GM12878 (cell line): ENCODE data around the gene IER3IP1. TPM values are rescaled to one million over a fixed set of nuclear protein-coding genes. Genes with fewer than 3 reads are reported as not detected.

Source experiments
- ATAC-seq: fragments of 200-7000 bp; cut with Tn5 transposase; 3 replicates; pipeline ENCODE4 v1.9.1; 2020; ENCODE audit warnings: mild to moderate bottlenecking, moderate library complexity
- BruUV-seq: library from RNA; stranded (reverse); fragments of 400-500 nt; replicated peaks from 2 replicates; lab custom pipeline; 2021; lab: Mats Ljungman, UMichigan
- CTCF ChIA-PET: fragments of 300-600 bp; sonication (Branson Sonifier 250); formaldehyde crosslinking; extraction: SDS; loops from one replicate; lab custom pipeline; 2021; ENCODE audit warnings: inconsistent platforms; lab: Yijun Ruan, JAX
- POLR2A ChIA-PET: fragments of 350-600 bp; formaldehyde crosslinking; extraction: SDS; loops from one replicate; lab custom pipeline; 2021; ENCODE audit warnings: inconsistent platforms; lab: Charles Lee
- RAD21 ChIA-PET: fragments of 300-600 bp; sonication (Branson Sonifier 250); formaldehyde crosslinking; loops from one replicate; lab custom pipeline; 2023; ENCODE audit warnings: antibody characterized with exemption; ENCODE audit not compliant: unreplicated experiment; lab: Charles Lee
- SMC1A ChIA-PET: fragments of 300-600 bp; sonication (Branson Sonifier 250); formaldehyde crosslinking; loops from one replicate; lab custom pipeline; 2023; ENCODE audit not compliant: unreplicated experiment, uncharacterized antibody; lab: Charles Lee
- DNase-seq: peaks from one replicate; pipeline ENCODE4 v3.0.0-alpha.2; 2011; ENCODE audit warnings: low read depth, low spot score
- FAIRE-seq: peaks from 3 replicates; lab custom pipeline; 2011; peaks lifted over from hg19 to GRCh38; lab: Jason Lieb, UNC
- H2AFZ ChIP-seq: 2 replicates; pipeline ENCODE4 v1.6.0; 2011; ENCODE audit warnings: low read depth, low read length, control low read depth; ENCODE audit not compliant: control insufficient read depth
- H3K27ac ChIP-seq: 2 replicates; pipeline ENCODE4 v1.5.1; 2011; ENCODE audit warnings: control low read depth; ENCODE audit not compliant: control insufficient read depth, insufficient read depth
- H3K27me3 ChIP-seq, 2 experiments: replicated peaks in 1 of 2; 2 replicates each; pipeline versions ENCODE4 v1.6.0 to v1.6.1; 2011; ENCODE audit warnings: low read length in 1 of 2; ENCODE audit not compliant: control insufficient read depth in 2 of 2, insufficient read depth in 2 of 2
- H3K36me3 ChIP-seq, 2 experiments: 2 replicates each; pipeline ENCODE4 v1.5.1; 2011; ENCODE audit warnings: low read length in 1 of 2; ENCODE audit not compliant: control insufficient read depth in 2 of 2, insufficient read depth in 2 of 2
- H3K4me1 ChIP-seq: 2 replicates; pipeline ENCODE4 v1.6.1; 2011; ENCODE audit warnings: mild to moderate bottlenecking, low read length, moderate library complexity, mixed read lengths; ENCODE audit not compliant: control insufficient read depth, insufficient read depth
- H3K4me2 ChIP-seq: 2 replicates; pipeline ENCODE4 v1.6.0; 2011; ENCODE audit warnings: control low read depth; ENCODE audit not compliant: control insufficient read depth, insufficient read depth
- H3K4me3 ChIP-seq: fragments of 200-600 bp; sonication (generic); 2 replicates; pipeline ENCODE4 v1.5.1; 2016
- H3K79me2 ChIP-seq: 2 replicates; pipeline ENCODE4 v1.6.0; 2011; ENCODE audit warnings: low read length; ENCODE audit not compliant: control insufficient read depth, insufficient read depth
- H3K9ac ChIP-seq: 2 replicates; pipeline ENCODE4 v1.8.0; 2011; ENCODE audit warnings: low read length, control low read depth, mixed read lengths; ENCODE audit not compliant: control insufficient read depth, insufficient read depth
- H3K9me3 ChIP-seq: replicated peaks from 3 replicates; pipeline ENCODE4 v1.5.1; 2011; ENCODE audit warnings: mild to moderate bottlenecking, low read length; ENCODE audit not compliant: control insufficient read depth, insufficient read depth
- H4K20me1 ChIP-seq: 2 replicates; pipeline ENCODE4 v1.6.0; 2011; ENCODE audit not compliant: control insufficient read depth, insufficient read depth
- EP300 ChIP-seq, 2 experiments: fragments of 150-350 bp in 1 of 2; IDR thresholded peaks; 2 replicates each; pipeline ENCODE4 v1.6.1; 2011 to 2012; ENCODE audit warnings: low read depth in 2 of 2, low read length in 2 of 2, borderline replicate concordance in 1 of 2, improper control_type of control experiment in 1 of 2, inconsistent platforms in 1 of 2; ENCODE audit not compliant: control insufficient read depth in 1 of 2
- FOXM1 ChIP-seq: IDR thresholded peaks from 2 replicates; pipeline ENCODE4 v1.6.1; 2012; ENCODE audit warnings: low read depth, mild to moderate bottlenecking, inconsistent platforms, low read length, moderate library complexity
- POU2F2 ChIP-seq: IDR thresholded peaks from 3 replicates; pipeline ENCODE4 v1.6.1; 2011; ENCODE audit warnings: low read depth, mild to moderate bottlenecking, low read length, borderline replicate concordance
- RAD21 ChIP-seq: IDR thresholded peaks from 2 replicates; pipeline ENCODE4 v1.6.1; 2011; ENCODE audit warnings: mild to moderate bottlenecking, low read depth, low read length, moderate library complexity; ENCODE audit not compliant: insufficient read depth
- RAD51 ChIP-seq: fragments of 450-650 bp; IDR thresholded peaks from 2 replicates; pipeline ENCODE4 v1.6.1; 2016; ENCODE audit warnings: moderate library complexity, mild to moderate bottlenecking, inconsistent platforms
- RCOR1 ChIP-seq: conservative IDR thresholded peaks from 2 replicates; pipeline ENCODE4 v1.6.1; 2012; ENCODE audit warnings: low read depth, low read length, improper control_type of control experiment
- YY1 ChIP-seq: IDR thresholded peaks from 2 replicates; pipeline ENCODE4 v1.6.1; 2011; ENCODE audit warnings: low read depth, mild to moderate bottlenecking, low read length
- ZNF24 ChIP-seq: fragments of 450-650 bp; IDR thresholded peaks from 2 replicates; pipeline ENCODE4 v1.6.1; 2017; ENCODE audit warnings: antibody characterized with exemption, mild to moderate bottlenecking
- WGBS: methylation state at CpG from one replicate; pipeline ENCODE4 v1.1.6; 2016; ENCODE audit warnings: low lambda C conversion rate; ENCODE audit not compliant: insufficient replicate concordance, insufficient coverage; ENCODE audit errors: missing lambda C conversion rate; 5-methylcytosine and 5-hydroxymethylcytosine counted together
- in situ Hi-C: fragments of 300-500 bp; cut with MboI; formaldehyde crosslinking; loops from 9 replicates; pipeline ENCODE4 v1.14.3; 2018; ENCODE audit warnings: mixed read lengths
- intact Hi-C: fragments of 100-400 bp; cut with micrococcal nuclease; formaldehyde crosslinking; loops from one replicate; pipeline ENCODE4 v1.14.2; 2022; ENCODE audit not compliant: unreplicated experiment
- polyA plus RNA-seq, 11 experiments: library from polyadenylated mRNA; depleted of rRNA in 4 of 11; unstranded in 6 of 11; stranded (reverse) in 5 of 11; fragments of >200 nt; fragmentation: Nextera tagmentation in 4 of 11; fragmentation: Illumina TruSeq in 1 of 11; extraction: Ambion mirVana in 4 of 11; extraction: Trizol in 1 of 11; gene quantifications; 1 replicate in 1 of 11; 2 replicates in 10 of 11; pipeline versions ENCODE4 v1.2.1 to v1.2.3, GENCODE V29; 2011 to 2016; ENCODE audit warnings: inconsistent platforms in 2 of 11, missing spikeins in 2 of 11, low read depth in 1 of 11
- total RNA-seq, 4 experiments: library from RNA; depleted of rRNA in 3 of 4; stranded (reverse); fragments of >200 nt in 3 of 4; fragmentation: Illumina TruSeq in 1 of 4; extraction: Trizol in 1 of 4; gene quantifications; 2 replicates each; pipeline versions ENCODE4 v1.2.1 to v1.2.3, GENCODE V29; 2013 to 2021
- TF ChIP-seq, protein P1 (sequence below), 3 experiments: IDR thresholded peaks in 2 of 3; conservative IDR thresholded peaks in 1 of 3; 2 replicates each; pipeline ENCODE4 v1.5.1; 2011; ENCODE audit warnings: low read depth in 3 of 3, low read length in 3 of 3, mild to moderate bottlenecking in 3 of 3, control low read depth in 2 of 3, moderate library complexity in 2 of 3, inconsistent platforms in 1 of 3, mixed read lengths in 1 of 3; ENCODE audit not compliant: control insufficient read depth in 2 of 3, insufficient read depth in 1 of 3; ENCODE audit errors: extremely low read depth in 1 of 3
- TF ChIP-seq, protein P2 (sequence below): IDR thresholded peaks from 2 replicates; pipeline ENCODE4 v1.6.1; 2011; ENCODE audit warnings: borderline replicate concordance, low read depth, mild to moderate bottlenecking, moderate library complexity, low read length; ENCODE audit not compliant: insufficient read depth, poor library complexity, severe bottlenecking
- TF ChIP-seq, protein P3 (sequence below): IDR thresholded peaks from 2 replicates; pipeline ENCODE4 v1.6.1; 2012; ENCODE audit warnings: low read length, inconsistent platforms
- TF ChIP-seq, protein P4 (sequence below): fragments of 450-650 bp; IDR thresholded peaks from 2 replicates; pipeline ENCODE4 v1.6.1; 2014; ENCODE audit warnings: mild to moderate bottlenecking

The IER3IP1 gene
- total and polyA plus RNA-seq, 10 of the 15 experiments (the other 5 are each of a cell fraction or from before 2014, with no cell fraction given): 7.9 to 40.9 (median 28.1) TPM

DNA sequence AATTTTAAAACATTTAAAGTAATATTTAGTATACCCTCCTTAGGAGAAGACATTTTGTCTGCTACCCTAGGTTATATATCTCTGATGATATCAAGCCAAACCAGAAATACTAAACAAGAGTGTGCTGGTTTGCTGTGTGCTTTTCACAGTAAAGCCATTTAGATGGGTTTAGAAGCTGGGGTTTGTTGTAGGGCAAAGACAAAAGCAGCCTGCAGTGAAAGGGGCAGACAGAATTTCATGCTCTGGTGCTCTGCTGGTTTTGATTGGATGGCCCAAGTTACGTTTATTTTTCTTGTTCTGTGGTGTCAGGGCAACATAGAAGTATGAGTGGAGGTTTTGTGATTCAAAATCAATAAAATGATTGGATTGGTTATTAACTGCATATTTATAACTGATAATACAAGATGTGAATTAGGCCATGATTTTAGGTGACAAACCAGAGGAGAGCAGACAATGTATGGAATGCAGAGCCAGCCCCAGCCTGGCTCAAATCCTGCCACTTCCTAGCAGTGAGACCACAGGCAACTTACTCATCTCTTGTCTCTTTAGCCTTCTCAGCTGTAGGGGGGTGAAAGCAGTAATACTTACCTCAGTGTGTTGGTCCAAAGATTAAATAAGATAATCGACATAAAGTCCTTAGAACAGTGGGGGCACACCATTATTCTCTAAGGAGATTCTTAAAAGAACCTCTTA, 30.9 kb upstream of the IER3IP1 start (continued):
- TF ChIP-seq RCOR1 (no peak), EP300 (IDR thresholded peaks at IDR 0.05; ENCODE audit: borderline replicate concordance in 1 of 2, control insufficient read depth in 1 of 2, low read depth in 2 of 2, low read length in 2 of 2) (no peak), POU2F2 (no peak), FOXM1 (no peak)

DNA sequence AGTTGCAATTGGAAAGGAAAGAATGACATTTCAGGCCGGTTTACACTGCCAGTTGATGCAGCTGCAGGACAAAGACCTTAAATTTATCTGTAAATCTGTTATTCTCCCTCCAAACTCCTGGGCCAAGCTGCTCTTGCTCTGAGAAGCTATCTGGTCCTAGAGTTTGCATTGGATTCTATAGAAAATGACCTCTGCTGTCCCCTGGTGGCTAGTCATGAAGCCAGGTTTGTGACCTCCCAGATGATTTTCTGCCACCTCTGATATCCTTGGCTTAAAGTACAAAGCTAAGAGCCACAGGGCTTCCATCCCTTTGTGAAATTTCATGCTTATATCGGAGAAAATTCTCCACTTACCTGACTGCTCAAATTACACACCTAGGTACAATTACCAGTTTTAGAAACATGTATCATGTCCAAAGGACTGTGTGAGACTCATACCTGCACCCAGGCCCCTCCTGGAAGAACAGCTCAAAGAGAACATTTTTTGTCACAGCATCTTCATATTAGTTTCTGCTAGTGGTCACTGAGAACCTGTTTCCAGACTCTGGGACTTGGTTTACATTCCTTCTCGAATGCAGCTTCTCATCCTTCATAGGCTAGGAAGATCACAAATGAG, 28.9 kb upstream of the IER3IP1 start:
- H3K4me2 ChIP-seq: no peak overlapping the region
- H3K36me3 ChIP-seq: no peaks in the 10 kb centered on the region
- 1% methylated on average over 3 of the region's 3 CpGs for whole genome bisulfite sequencing
- no peak overlapping the region for H3K9ac ChIP-seq
- ChIA-PET CTCF (interaction anchor here (0.7 to 5.4 kb wide), 26 partner anchors 10 to 650 kb away, joined by 3 to 56 read pairs (median 4); partner anchors contain the start of gene HDHD2), SMC1A (interaction anchor here (0.6 to 2.4 kb wide), 19 partner anchors 10 to 158 kb away, joined by 3 to 47 read pairs (median 4); partner anchors contain the start of gene HDHD2), RAD21 (interaction anchor here (0.8 to 4.0 kb wide), 12 partner anchors 11 to 547 kb away, joined by 3 to 21 read pairs (median 4); no protein-coding TSS in a partner anchor), POLR2A (no interaction called here)
- H3K79me2 ChIP-seq: no peaks in the 10 kb centered on the region
- H3K27me3 ChIP-seq: peaks cover 0 to 1% of the 10 kb centered on the region in 2 experiments; a peak in 3 of 4 replicates
- intact Hi-C loops: loop anchor here (1.0 kb wide), 2 partner anchors 105 to 155 kb away; no protein-coding TSS in a partner anchor
- H3K27ac ChIP-seq: no peak overlapping the region
- H3K4me3 ChIP-seq: no peak overlapping the region
- H4K20me1 ChIP-seq: no peaks in the 10 kb centered on the region
- no peaks in the 10 kb centered on the region for H3K4me1 ChIP-seq
- DNase-seq: no peak
- H3K9me3 ChIP-seq: no peaks in the 10 kb centered on the region
- BruUV-seq: no TSS peak
- ATAC-seq: peak; percentile 82
- FAIRE-seq: peak; percentile 13
- in situ Hi-C loops: loop anchor here (5.0 kb wide), 1 partner anchor 103 kb away; no protein-coding TSS in a partner anchor
- no peak overlapping the region for H2AFZ ChIP-seq
- TF ChIP-seq, protein P1, sequence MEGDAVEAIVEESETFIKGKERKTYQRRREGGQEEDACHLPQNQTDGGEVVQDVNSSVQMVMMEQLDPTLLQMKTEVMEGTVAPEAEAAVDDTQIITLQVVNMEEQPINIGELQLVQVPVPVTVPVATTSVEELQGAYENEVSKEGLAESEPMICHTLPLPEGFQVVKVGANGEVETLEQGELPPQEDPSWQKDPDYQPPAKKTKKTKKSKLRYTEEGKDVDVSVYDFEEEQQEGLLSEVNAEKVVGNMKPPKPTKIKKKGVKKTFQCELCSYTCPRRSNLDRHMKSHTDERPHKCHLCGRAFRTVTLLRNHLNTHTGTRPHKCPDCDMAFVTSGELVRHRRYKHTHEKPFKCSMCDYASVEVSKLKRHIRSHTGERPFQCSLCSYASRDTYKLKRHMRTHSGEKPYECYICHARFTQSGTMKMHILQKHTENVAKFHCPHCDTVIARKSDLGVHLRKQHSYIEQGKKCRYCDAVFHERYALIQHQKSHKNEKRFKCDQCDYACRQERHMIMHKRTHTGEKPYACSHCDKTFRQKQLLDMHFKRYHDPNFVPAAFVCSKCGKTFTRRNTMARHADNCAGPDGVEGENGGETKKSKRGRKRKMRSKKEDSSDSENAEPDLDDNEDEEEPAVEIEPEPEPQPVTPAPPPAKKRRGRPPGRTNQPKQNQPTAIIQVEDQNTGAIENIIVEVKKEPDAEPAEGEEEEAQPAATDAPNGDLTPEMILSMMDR (IDR thresholded peaks at IDR 0.05 in 2 of 3, conservative IDR thresholded peaks at IDR 0.05 in 1 of 3; ENCODE audit: control insufficient read depth in 2 of 3, extremely low read depth in 1 of 3, insufficient read depth in 1 of 3, low read depth in 3 of 3, low read length in 3 of 3): peak; percentile 86 to 90 (median 89)
- TF ChIP-seq ZNF24 (no peak), RAD51 (no peak), RAD21 (peak; percentile 88), YY1 (peak; percentile 71)
- TF ChIP-seq, protein P2, sequence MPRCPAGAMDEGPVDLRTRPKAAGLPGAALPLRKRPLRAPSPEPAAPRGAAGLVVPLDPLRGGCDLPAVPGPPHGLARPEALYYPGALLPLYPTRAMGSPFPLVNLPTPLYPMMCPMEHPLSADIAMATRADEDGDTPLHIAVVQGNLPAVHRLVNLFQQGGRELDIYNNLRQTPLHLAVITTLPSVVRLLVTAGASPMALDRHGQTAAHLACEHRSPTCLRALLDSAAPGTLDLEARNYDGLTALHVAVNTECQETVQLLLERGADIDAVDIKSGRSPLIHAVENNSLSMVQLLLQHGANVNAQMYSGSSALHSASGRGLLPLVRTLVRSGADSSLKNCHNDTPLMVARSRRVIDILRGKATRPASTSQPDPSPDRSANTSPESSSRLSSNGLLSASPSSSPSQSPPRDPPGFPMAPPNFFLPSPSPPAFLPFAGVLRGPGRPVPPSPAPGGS: no peak
- TF ChIP-seq, protein P3, sequence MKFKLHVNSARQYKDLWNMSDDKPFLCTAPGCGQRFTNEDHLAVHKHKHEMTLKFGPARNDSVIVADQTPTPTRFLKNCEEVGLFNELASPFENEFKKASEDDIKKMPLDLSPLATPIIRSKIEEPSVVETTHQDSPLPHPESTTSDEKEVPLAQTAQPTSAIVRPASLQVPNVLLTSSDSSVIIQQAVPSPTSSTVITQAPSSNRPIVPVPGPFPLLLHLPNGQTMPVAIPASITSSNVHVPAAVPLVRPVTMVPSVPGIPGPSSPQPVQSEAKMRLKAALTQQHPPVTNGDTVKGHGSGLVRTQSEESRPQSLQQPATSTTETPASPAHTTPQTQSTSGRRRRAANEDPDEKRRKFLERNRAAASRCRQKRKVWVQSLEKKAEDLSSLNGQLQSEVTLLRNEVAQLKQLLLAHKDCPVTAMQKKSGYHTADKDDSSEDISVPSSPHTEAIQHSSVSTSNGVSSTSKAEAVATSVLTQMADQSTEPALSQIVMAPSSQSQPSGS: no peak
- TF ChIP-seq, protein P4, sequence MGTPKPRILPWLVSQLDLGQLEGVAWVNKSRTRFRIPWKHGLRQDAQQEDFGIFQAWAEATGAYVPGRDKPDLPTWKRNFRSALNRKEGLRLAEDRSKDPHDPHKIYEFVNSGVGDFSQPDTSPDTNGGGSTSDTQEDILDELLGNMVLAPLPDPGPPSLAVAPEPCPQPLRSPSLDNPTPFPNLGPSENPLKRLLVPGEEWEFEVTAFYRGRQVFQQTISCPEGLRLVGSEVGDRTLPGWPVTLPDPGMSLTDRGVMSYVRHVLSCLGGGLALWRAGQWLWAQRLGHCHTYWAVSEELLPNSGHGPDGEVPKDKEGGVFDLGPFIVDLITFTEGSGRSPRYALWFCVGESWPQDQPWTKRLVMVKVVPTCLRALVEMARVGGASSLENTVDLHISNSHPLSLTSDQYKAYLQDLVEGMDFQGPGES: no peak
